ENCODE data around the gene SFRP2.

DNA sequence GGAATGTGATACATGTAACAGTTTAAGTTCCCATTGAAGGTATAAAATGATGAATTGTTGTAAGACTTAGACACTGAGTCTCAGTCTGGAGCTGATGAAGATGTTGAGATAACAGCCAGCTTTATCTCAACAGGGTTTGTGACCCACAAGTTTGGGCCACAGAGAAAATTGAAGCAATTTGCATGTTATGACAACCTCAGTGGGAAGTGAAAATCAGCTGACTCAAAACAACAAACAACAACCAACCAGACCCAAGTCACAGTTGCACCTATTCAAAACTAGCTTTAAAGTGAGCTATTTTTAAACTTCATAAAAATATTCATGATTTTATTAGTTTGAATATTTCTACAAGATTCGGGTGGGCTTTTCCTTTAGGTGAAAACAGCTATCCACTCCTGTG, 8.0 kb downstream of the SFRP2 start:
- TF ChIP-seq, protein P1, sequence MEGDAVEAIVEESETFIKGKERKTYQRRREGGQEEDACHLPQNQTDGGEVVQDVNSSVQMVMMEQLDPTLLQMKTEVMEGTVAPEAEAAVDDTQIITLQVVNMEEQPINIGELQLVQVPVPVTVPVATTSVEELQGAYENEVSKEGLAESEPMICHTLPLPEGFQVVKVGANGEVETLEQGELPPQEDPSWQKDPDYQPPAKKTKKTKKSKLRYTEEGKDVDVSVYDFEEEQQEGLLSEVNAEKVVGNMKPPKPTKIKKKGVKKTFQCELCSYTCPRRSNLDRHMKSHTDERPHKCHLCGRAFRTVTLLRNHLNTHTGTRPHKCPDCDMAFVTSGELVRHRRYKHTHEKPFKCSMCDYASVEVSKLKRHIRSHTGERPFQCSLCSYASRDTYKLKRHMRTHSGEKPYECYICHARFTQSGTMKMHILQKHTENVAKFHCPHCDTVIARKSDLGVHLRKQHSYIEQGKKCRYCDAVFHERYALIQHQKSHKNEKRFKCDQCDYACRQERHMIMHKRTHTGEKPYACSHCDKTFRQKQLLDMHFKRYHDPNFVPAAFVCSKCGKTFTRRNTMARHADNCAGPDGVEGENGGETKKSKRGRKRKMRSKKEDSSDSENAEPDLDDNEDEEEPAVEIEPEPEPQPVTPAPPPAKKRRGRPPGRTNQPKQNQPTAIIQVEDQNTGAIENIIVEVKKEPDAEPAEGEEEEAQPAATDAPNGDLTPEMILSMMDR (IDR thresholded peaks at IDR 0.05) = no peak
- TF ChIP-seq EZH2 (IDR thresholded peaks at IDR 0.05) = no peak
